GM21447 (cell line): Measurements from ENCODE around the gene MCCC1.
A peak's percentile ranks its signal among the peaks of the same experiment; 100 is the strongest.
"Not testable (repeated sequence)": the region's sequence is repeated elsewhere in the genome, so short reads cannot be mapped to it uniquely, and the experiment has no call there.

ENCODE experiments used
- ATAC-seq: cut with Tn5 transposase; IDR thresholded peaks from one replicate; pipeline ENCODE4 v1.9.1; 2021; ENCODE audit not compliant: unreplicated experiment

Gene MCCC1

DNA sequence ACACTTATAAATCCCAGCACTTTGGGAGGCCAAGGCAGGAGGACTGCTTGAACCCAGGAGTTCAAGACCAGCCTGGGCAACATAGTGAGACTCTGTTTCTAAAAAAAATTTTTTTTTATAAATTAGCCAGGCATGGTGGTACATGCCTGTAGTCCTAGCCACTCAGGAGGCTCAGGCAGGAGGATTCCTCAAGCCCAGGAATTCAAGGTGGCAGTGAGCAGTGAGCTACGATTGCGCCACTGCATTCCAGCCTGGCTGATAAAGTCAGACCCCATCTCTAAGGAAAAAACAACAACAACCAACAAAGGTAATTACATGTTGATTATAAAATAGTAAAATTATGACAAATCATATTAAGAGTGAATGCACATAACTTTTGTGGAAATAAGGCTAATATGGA, 40.9 kb downstream of the MCCC1 start:
- ATAC-seq, result no peak

DNA sequence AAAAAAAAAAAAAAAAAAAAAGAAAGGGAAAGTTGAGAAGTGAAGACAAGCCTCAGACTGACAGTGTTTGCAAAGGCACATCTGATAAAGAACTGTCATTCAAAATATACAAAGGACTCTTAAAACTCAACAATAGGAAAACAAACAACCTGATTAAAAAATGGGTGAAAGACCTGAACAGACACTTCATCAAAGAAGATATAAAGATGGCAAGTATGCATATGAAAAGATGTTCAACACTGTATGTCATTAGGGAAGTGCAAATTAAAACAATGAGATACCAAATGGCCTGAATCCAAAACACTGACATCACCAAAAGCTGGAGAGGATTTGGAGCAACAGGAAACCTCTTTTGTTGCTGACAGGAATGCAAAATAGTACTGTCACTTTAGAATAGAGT, 48.6 kb downstream of the MCCC1 start:
- no peak for ATAC-seq

DNA sequence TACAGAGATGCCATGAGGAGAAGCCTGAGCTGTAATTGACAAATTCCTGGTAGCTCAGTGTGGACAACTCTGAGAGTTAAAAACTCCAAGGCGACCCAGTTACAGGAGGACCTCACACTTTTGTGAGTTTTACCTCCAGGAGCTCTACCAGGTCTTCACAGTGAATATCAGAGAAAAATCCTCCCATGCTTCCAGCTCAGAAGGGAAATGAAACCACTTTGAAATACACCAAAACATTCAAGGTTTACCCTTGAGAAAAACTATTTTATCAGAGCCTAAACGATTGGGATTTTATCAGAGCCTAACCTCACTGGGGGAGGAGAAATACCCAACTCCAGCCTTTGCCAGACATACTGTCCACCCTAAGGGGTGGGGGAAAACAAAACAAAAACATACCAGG, 52.4 kb downstream of the MCCC1 start:
- no peak for ATAC-seq

DNA sequence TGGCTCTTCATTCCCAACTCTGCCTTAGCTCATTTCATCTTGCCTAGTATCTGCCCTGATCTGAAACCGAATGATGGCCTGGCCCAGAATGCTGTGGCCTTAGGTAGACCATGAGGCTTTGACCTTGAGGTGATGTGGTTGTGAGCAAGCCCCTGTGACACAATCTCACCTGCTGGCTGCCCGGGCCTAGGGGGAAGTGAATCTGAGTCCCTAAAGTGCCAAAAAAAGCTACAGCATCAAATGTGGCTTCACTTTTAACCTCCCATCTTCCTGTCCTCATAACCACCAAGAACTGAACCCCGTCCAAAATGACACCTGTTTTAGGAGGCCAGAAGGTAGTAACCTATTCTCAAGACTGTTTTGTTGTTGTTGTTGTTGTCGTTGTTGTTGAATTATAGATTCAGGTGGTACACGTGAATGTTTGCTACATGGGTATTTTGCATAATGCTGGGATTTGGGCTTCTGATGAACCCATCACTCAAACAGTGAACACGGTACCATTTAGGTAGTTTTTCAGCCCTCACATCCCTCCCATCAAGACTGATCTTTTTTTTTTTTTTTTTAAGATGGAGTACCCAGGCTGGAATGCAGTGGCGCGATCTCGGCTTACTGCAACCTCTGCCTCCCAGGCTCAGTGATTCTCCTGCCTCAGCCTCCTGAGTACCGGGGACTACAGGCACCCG, 54.6 kb downstream of the MCCC1 start:
- ATAC-seq, result peak; percentile 98

DNA sequence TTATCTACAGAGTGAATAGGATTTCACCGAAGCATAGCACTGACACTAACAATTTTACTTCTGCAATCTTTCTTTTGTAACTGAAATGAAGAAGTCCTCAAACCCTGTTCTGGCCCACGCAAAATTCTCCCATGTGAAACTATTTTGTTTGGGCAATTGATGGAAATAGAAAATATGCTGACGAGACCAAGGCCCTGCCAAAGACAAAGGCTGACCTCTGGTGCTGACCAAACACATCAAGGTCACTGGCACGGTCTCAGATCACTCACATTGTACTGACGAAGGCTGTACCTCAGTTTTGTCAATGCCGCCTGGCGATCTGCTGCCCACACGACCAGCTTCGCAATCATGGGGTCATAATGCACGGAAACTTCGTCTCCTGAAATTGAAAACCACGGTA, 60.5 kb downstream of the MCCC1 start:
- ATAC-seq, result no peak

DNA sequence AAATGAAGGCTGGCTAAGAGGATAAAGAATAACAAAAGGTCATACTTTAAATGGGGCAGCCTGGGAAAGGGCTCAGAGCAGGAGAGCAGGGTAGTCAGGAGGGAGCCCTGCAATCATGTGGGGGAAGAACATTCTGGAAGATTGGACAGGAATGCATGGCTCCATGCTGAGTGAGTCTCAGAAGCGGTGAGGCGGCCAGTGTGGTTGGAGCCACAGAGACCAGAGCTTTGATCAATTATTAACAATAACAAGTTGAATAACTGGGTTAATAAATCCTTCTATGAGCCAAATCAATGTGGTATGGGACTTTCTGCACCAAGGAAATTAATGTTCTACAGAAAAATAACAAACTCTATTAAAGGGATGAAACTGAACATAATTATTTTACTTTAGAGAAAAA, 61.1 kb downstream of the MCCC1 start:
- peak; percentile 60 for ATAC-seq

DNA sequence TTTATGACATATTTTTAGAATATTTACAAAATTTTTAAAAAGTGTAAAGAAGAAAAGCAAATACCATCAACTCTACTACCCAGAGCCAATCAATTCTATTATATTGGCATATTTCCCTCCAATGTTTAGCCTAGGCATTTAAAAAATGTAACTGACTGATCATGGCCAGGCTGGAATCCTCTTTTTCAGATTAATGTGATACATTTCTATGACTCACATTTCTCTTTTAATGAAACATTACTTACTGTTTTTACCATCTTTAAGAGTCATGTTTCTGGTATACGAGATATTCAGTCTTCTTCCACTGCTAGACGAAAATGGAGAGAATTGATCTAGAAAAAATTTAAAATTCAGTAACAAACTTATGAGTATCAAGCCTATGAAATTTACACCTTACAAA, 65.5 kb downstream of the MCCC1 start:
- no peak for ATAC-seq

DNA sequence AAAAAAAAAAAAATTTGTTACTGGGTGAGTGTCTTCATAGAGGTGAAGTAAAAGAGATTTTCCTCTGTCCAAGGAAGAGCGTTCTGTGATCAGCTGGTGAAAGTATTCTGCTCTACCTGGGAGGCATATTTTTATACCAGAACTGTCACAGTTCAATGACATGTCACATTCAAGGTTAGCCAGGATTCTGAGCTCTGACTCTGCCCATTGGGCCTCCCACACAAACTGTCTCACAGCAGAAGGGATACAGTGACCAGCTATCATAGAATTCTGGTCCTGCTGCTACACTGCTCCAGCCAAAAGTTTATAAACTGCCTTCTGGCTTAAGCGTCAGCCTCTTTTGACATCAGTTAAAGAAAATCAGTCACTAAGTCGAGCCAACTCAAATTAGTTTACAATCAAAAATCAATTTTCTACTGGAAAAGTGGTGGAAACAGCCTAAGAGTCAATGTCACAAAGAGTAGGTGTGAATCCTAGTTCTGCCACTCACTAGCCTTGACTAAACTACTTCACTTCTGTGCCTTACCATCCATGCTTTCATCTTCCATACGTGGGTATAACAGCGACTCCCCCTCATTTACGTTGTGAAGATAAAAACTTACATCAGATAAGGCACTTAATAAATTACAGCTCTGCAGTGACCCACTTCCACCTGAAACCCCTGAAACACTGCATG, 66.3 kb downstream of the MCCC1 start:
- no peak for ATAC-seq

DNA sequence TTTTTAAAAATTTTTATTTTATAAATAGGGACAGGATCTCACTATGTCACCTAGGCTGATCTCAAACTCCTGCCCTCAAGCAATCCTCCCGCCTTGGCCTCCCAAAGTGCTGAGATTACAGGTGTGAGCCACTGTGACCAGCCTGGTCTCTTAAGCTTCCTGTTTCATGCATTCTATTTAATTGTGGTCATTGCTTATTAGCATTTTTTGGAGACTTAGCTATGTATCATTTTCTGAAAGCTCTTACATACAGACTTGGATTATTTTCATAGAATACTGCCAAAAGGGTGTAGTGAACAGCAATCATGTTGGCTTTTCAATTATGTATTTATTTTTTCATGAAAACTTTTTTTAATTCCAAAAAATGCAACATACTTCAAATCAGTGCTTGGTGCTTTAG, 67.5 kb downstream of the MCCC1 start:
- no peak for ATAC-seq

DNA sequence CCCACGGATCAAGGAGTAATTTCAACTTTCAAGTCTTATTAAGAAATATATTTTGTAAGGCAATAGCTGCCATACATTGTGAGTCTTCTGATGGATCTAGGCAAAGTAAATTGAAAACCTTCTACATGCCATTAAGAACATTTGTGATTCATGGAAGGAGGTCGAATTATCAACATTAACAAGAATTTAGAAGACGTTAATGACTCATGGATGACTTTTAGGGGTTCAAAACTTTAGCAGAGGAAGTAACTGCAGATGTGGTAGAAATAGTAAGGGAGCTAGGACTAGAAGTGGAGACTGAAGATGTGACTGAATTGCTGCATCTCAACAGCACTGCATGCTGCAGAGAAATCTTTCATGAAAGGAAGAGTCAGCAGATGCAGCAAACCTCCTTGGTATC, 70.9 kb downstream of the MCCC1 start:
- no peak for ATAC-seq

DNA sequence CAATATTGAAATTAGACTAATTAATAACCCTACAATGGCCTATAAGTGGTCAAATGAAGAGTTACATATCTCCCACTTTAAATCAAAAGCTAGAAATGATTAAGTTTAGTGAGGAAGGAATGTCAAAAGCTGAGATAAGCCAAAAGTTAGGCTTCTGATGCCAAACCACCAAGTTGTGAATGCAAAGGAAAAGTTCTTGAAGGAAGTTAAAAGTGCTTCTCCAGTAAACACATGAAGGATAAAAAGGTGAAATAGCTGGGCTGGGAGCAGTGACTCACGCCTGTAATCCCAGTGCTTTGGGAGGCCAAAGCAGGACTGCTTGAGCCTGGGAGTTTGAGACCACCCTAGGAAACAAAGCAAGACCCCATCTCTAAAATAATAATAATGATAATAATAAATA, 72.0 kb downstream of the MCCC1 start:
- ATAC-seq, result no peak

DNA sequence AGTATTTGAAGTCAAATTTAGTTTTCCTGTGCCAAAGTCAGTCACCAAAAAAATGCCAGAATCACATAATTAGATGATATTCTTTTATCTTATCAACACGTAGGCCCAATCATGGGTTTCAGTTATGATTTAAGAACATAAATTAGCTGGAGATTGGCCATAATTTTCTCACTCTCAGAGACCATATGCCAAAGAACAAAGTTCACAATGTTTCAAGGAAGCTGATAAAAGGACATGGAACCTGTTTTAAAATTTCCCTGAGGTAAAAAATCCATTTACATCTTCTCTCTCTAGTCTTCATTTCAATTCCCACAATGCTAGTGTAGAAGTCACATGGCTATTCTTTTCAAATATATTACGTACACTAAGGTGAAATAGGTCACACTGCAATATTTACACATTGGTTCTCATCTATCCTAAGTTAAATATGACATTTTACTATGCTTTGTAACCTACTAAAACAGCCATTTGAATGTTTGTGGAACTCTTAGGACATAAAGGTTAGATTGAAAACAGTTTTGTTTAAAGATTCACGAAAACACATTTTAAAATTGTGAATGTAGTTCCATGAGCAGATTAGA, 76.3 kb downstream of the MCCC1 start:
- no peak for ATAC-seq

DNA sequence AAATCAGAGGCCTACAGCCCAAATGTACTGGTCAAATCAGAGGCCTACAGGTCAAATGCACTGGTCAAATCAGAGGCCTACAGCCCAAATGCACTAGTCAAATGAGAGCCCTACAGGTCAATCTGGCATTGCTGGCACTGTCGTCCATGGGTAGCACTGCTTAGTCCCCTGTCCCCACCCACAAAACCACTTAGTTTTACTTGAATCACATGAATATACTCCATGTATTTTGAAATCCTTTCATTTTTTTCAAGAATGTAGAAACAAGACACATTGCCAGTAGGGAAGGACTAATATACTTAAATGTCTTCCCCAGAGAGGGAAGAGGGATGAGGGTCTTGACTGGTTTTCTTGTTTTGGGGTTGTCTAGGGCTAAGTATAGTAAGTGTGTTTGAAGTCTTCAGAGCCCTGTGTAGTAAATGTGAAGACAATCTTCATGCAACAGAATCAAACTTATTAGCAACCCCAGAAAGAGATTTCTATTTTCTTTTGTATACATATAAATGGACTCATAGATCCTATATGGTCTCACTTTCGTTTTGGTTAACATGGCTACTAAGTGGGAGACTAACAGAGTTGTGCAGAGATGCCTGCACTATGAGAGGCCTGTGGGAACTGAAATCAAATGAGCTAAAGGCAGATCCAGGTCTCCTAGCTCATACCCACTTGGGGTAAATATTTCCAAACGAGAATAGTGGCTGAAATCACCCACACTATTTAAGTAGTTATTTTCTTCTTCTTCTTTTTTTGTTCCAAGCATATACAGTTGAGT, 80.7 kb downstream of the MCCC1 start:
- ATAC-seq, result no peak

DNA sequence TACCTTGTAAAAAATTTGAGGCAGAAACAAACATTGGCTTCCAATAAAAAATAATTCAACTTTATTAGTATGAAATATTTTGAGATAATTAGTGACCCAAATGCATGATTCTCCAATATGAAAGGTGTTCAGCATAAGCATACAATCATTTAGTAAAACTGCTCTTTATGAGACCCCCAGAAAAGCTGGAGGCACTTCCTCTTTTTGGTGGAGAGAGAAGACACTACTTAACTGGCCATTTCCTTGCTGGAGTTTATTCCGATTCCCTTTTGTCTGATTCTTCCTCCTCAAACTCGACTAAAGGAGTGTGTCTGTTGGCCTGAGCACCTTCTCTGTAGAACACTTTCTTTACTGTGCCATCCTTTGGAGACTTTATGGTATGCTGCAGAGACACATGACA, 84.1 kb downstream of the MCCC1 start:
- ATAC-seq, result no peak

DNA sequence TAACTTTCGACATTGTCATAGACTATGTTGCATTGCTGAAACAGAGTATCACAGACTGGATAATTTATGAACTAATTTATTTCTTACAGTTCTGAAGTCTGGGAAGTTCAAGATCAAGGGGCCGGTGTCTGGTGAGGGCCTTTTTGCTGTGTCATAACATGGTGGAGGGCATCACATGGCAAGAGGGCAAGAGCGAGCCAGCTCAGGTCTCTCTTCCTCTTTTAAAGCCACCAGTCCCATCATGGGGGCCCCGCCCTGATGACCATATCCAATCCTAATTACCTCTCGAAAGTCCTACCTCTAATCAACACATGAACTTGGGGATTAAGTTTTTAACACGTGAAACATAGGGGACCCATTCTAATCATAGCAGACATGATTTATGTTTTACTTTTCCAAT, 85.4 kb downstream of the MCCC1 start:
- ATAC-seq, result no peak

DNA sequence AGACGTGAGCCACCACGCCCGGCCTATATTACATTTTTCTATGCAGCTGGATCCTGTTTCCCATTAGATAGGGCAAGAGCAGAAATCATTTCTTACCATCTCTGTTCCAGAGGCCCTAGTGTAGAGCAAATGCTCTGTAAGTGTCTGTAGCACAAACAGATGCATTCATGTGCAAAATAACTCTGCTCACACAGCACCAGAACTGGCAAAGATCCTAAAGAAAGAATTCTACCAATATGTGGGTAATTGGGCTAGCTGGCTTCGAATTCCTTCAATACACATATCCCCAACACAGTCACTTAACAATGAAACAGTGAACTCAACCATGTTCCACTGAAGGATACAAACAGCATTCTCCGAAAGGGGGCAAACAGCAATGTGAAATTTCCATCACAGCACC, 86.2 kb downstream of the MCCC1 start:
- no peak for ATAC-seq

DNA sequence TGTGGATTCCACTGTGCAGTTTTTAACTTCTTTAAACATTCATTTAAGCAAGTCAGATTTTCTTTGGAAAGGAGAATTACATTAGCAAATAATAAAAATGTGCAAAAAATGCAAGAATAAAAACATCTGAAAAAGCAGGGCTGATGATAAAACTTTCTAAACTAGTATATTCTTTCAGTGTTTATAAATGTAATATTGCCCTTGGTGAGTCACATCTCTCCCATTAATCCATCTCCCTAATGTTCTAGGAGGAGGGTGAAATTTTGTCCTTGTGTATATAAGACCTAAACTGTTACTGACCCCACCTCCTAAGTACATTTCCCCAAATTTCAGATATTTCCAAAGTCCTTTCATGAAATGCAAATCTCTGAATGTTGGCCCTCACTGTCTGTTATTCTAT, 90.5 kb downstream of the MCCC1 start:
- ATAC-seq, result no peak

DNA sequence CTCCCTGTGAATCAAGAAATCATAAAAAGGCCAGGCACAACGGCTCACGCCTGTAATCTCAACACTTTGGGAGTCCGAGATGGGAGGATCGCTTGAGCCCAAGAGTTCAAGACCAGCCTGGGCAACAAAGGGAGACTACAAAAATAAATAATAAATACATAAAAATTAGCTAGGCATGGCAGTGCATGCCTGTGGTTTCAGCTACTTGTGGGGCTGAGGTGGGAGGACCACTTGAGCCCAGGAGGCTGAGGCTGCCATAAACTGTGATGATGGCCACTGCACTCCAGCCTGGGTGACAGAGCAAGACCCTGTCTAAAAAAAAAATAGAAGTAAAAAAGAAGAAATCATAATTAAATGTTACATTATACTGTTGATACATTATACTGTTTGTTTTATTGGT, 91.0 kb downstream of the MCCC1 start:
- ATAC-seq, result no peak

DNA sequence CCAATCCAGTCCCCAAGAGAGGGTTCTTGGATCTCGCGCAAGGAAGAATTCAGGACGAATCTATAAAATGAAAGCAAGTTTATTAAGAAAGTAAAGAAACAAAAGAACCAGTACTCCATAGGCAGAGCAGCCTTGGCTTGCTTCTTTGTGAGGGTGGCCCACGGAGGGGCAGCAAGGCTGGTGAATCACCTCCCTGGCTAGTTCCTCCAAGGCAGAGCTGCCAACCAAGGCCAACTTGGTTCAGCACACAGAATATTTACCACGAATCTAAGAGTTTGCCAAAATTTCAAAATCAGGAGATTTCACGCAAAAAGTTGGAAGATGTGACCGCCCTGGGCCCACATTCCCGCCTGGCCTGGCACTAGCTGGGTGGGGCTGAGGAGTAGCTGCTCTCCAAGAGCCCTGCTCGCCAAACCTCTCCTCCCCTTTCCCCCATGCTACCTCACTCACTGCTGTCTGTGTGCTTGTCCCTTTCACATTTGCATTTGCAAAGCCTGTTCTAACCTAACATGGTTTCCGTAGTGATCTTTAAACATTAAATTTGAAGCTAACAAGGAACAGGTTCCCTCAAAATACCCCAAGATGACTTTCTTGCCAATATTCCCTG, 92.8 kb downstream of the MCCC1 start:
- no peak for ATAC-seq

DNA sequence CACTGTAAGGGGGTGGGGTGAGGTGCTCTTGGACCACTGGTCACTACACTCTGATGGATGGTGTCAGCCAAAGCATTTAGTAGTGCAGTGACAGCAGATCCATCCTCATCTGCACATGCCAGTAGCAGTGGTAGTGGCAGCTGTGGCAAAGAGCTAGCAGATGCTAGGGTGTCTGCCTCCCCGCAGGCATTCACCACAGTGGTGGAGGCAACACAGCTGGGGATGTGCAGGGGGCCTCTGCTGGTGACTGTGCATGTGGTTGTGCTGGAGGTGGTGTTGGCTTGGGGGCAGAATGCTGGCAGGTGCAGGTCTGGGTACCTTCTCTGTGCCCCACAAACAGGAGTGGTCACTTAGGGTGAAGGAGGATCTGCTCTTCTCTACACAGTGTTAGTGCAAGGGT, 99.5 kb downstream of the MCCC1 start:
- ATAC-seq, result no peak

DNA sequence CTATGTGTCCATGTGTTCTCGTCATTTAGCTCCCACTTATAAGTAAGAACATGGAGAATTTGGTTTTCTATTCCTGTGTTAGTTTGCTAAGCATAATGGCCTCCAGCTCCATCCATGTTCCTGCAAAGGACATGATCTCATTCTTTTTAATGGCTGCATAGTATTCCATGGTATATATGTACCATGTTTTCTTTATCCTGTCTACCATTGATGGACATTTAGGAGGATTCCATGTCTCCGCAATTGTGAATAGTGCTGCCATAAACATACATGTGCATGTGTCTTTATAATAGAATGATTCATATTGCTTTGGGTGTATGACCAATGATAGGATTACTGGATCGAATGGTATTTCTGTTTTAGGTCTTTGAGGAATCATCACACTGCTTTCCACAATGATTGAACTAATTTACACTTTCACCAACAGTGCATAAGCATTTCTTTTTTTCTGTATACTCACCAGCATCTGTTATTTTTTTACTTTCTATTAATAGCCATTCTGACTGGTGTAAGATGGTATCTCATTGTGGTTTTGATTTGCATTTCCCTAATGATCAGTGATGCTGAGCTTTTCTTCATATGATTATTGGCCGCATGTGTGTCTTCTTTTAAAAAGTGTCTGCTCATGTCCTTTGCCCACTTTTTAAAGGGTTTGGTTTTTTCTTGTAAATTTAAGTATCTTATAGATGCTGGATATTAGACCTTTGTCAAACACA, 105.7 kb downstream of the MCCC1 start:
- ATAC-seq, result not testable (repeated sequence)
